AG09319 (cell line): ENCODE data around the gene LTK.

Experiments
- DNase-seq: peaks from one replicate; pipeline ENCODE4 v3.0.0-alpha.2; 2010; ENCODE audit warnings: low read depth; ENCODE audit errors: extremely low read depth
- CTCF ChIP-seq: IDR thresholded peaks from 2 replicates; pipeline ENCODE4 v1.5.1; 2011; ENCODE audit warnings: low read depth, mild to moderate bottlenecking, inconsistent platforms, low read length, moderate library complexity

The LTK gene

DNA sequence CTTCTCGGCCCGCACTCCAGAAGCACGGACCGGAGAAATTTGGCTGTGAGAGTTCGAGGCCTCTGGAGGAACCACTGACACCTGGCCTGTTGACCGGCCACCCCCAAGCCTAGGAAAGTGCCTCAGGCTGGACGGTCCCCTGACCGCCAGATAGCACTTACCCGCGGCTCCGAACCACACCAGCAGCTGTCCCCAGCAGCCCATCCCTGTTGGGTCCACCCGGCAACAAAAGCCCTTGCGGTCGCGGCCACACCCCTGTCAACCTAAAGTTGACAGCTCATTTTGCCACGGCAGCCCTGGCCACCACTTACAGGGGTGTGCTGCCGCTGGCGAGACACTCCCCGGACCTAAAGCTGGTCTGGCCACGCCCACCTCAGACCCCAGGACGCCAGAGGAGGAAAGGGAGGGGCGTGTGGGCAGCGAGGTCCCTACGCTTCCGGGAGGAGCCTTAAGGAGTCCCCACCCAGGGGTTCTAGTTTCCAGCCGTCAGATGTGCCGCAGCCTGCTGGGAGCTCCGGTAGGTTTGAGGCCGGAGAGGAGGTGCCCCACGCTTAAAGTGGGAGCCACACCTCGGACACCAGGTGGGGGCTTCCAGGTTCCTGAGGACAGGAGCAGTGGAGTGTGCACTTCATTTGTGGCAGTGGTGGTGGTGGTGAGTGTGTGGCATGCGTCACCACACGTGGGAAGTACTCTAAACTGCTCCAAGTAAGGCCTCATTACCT is at the start of gene LTK:
Gene LTK (minus strand): TSS at position 322 of the 722 bp plus-strand sequence. CDS start 118 bp downstream, at position 204.
- DNase-seq, result no peak
- no peak for TF ChIP-seq CTCF

DNA sequence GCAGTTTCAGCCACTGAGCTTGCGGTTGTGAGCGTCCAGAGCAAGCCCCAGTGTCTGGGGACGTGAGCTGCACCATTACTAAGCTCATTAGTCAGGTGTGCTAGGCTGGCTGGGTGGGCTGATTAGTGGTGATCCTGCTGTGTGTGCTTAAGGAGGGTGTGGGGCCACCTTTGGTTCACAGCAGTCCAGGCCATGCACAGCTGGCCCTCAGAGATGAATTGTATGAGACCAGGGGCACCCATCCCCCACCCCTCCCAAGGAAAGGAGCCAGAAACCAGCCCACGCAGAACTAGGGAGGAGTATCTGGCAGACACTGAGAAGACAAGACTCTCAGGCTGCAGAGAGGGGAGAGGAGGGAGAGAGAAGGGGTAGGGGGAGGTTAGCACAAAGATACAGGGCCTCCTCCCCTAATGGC is 49.2 kb upstream of the LTK start:
- DNase-seq, result no peak
- no peak for TF ChIP-seq CTCF

DNA sequence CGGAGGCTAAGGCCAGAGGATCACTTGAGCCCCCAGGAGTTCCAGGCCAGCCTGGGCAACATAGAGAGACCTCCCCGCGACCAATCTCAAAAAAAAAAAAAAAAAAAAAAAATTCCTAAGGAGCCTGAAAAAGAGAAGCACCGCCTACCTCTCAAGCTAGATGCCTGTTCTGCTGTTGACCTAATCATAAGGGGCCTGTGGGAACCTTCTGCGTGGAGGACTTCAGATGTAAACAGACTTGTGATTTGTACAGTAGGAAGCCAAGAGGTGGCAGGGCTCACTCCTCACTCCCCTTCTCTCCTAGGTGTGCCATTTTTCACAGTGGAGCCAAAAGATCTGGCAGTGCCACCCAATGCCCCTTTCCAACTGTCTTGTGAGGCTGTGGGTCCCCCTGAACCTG is 48.6 kb upstream of the LTK start:
- DNase-seq, result no peak
- no peak for TF ChIP-seq CTCF

- TF ChIP-seq CTCF, result peak; percentile 7
- DNase-seq, result no peak
These were observed 48.1 kb upstream of the LTK start for GRCh38 chr15:41561777-41562145.

- DNase-seq, result no peak
- no peak for TF ChIP-seq CTCF
These were observed 47.6 kb upstream of the LTK start for GRCh38 chr15:41561104-41561776.

- no peak for TF ChIP-seq CTCF
- DNase-seq, result no peak
These were observed 46.9 kb upstream of the LTK start for GRCh38 chr15:41560572-41560874.

DNA sequence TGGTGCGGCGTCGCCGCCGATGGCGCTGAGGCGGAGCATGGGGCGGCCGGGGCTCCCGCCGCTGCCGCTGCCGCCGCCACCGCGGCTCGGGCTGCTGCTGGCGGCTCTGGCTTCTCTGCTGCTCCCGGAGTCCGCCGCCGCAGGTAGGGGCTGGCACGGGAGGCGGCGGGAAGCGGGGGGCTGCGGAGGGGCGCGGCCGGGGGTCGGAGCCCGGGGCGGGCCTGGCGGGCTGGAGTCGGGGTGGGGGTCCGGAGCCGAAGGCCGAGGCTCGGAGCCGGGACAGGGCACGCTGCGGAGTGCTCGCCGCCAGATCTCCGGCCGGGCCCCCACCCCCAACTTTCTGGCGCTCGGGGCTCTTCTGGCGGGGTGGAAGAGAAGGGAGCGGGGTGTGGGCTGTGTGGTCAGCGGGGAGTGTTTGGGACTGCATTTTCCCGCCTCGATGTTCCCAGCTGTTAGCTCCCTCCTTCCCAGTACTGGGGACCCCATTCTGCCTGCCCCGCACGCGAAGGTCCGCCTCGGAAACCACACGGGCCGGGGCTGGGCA is 45.7 kb upstream of the LTK start:
- no peak for DNase-seq
- no peak for TF ChIP-seq CTCF
